GM10248 (cell line): ENCODE measurements around the gene ALG2.
"Not testable (repeated sequence)": the region's sequence is repeated elsewhere in the genome, so short reads cannot be mapped to it uniquely, and the experiment has no call there.

Experiments used
- CTCF ChIA-PET: fragments of 300-600 bp; sonication (Branson Sonifier 250); formaldehyde crosslinking; extraction: SDS; loops from one replicate; lab custom pipeline; 2021; ENCODE audit warnings: antibody characterized with exemption; lab: Yijun Ruan, JAX
- POLR2A ChIA-PET: fragments of 350-650 bp; sonication (Branson Sonifier 250); formaldehyde crosslinking; extraction: SDS; loops from one replicate; lab custom pipeline; 2020; ENCODE audit warnings: antibody characterized with exemption; lab: Yijun Ruan, JAX
- DNase-seq: peaks from one replicate; pipeline ENCODE4 v3.0.0; 2012; ENCODE audit errors: extremely low spot score
- CTCF ChIP-seq: IDR thresholded peaks from 2 replicates; pipeline ENCODE4 v1.5.1; 2012; ENCODE audit warnings: mild to moderate bottlenecking, low read depth; ENCODE audit errors: extremely low read depth, missing control alignments, control extremely low read depth

Gene ALG2

DNA sequence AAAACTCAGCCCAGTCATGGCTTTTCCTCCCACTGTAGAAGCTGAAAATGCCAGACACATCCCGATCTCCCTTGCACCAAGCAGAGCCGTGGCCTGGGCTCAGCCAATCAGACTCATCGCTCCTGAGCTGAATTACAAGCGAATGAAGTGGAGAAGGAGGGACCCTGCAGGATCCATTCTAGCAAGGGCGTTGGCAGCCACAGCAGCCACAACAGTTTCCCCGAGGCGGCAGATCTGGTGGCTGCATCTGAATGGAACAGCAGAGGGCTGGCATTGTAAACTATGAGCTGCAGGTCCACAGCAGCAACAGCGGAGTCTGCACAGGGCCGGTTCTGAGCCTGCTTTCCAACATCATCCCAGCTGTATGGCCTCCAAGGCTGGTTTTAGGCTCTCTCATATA lies 23.8 kb downstream of the ALG2 start:
- ChIA-PET CTCF (interaction anchor here (0.9 to 10.1 kb wide), 8 partner anchors 9 to 1128 kb away, joined by 3 to 133 read pairs (median 5); no protein-coding TSS in a partner anchor), POLR2A (no interaction called here)
- DNase-seq, result no peak
- no peak for TF ChIP-seq CTCF

DNA sequence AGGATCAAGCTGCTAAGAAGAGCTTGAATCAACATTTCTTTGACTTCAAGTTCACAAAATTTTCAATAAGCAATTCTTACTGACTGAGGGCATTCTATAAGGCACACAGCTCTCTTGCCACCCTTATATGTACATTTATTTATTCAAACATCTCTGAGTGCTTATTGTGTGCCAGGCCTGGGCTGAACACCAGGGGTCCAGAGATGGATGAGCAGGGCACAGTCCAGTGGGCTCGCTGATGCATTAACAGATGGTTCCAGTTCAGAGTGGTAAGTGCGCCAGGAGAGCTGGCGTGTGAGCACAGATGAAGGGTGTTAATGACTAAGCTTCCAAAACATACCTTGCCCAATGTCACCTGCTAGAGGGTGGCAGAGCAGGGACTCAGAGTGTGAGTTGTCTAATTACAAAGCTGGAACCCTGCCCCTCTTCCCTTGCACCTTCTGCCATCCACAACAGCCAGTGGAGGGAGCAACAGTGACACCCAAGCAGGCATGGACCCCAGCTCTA lies 24.6 kb downstream of the ALG2 start:
- no peak for TF ChIP-seq CTCF
- CTCF ChIA-PET, result interaction anchor here (0.9 to 10.1 kb wide), 9 partner anchors 10 to 125 kb away, joined by 3 to 133 read pairs (median 5); no protein-coding TSS in a partner anchor
- no peak for DNase-seq
- POLR2A ChIA-PET, result no interaction called here

DNA sequence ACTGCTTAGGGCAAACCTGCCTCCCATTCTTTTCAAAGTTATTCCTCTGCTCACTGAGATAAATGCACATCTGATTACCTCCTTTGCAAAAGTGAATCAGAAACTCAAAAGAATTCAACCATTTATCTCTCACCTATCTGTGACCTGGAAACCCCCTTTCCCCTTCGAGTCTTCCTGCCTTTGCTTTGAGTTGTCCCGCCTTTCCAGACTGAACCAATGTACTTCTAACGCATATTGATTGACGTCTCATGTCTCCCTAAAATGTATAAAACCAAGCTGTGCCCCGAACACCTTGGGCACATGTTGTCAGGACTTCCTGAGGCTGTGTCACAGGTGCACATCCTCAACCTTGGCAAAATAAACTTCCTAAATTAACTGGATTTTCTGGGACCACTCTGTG lies 25.3 kb downstream of the ALG2 start:
- CTCF ChIA-PET, result interaction anchor here (0.9 to 10.1 kb wide), 7 partner anchors 10 to 125 kb away, joined by 3 to 133 read pairs (median 5); no protein-coding TSS in a partner anchor
- POLR2A ChIA-PET, DNase-seq: not testable (repeated sequence)

- CTCF ChIA-PET, result interaction anchor here (1.2 to 10.1 kb wide), 3 partner anchors 8 to 817 kb away, joined by 3 to 133 read pairs (median 4); no protein-coding TSS in a partner anchor
These were observed 28.3 kb downstream of the ALG2 start for GRCh38 chr9:99193466-99193821.

GRCh38 chr9:99192786-99193465 lies 28.8 kb downstream of the ALG2 start:
- ChIA-PET CTCF (interaction anchor here (1.2 to 10.1 kb wide), 2 partner anchors 8 to 818 kb away, joined by 3 to 133 read pairs; no protein-coding TSS in a partner anchor), POLR2A (no interaction called here)
- no peak for DNase-seq
- no peak for TF ChIP-seq CTCF

More at GRCh38 chr9:99193466-99193821, 28.3 kb downstream of the ALG2 start:
- DNase-seq, result no peak
- POLR2A ChIA-PET, result no interaction called here
- TF ChIP-seq CTCF, result no peak

GRCh38 chr9:99190597-99191283 lies 31.0 kb downstream of the ALG2 start:
- no peak for TF ChIP-seq CTCF
- POLR2A ChIA-PET, result no interaction called here
- no peak for DNase-seq
- CTCF ChIA-PET, result interaction anchor here (0.9 to 9.4 kb wide), 8 partner anchors 17 to 1131 kb away, joined by 3 to 86 read pairs (median 3); partner anchors contain the start of genes ALG2 and SEC61B
